ENCODE results near the gene GAP43. TPM values are rescaled to one million over a fixed set of nuclear protein-coding genes. Genes with fewer than 3 reads are reported as not detected.

The GAP43 gene
- total RNA-seq, 6 experiments from 2014 or later, result 0.09 TPM; not detected in 5

GRCh38 chr3:115691964-115692363, 68.7 kb downstream of the GAP43 start:
- no peak for DNase-seq
- H3K36me3 Mint-ChIP-seq (ENCODE audit: low read depth), result no peaks in the 10 kb centered on the region
- no peaks in the 10 kb centered on the region for H3K9me3 Mint-ChIP-seq

GRCh38 chr3:115692887-115693524, 69.7 kb downstream of the GAP43 start:
- DNase-seq, result peak; percentile 67
- H3K4me3 Mint-ChIP-seq, result no peak overlapping the region

More at GRCh38 chr3:115691964-115692363, 68.7 kb downstream of the GAP43 start:
- H3K27ac Mint-ChIP-seq, result no peak overlapping the region
- H3K4me1 Mint-ChIP-seq (ENCODE audit: low read depth), result no peaks in the 10 kb centered on the region; the same call in 1 of the 2 replicates
- H3K27me3 Mint-ChIP-seq (ENCODE audit: insufficient read depth), result peaks cover 4% of the 10 kb centered on the region
- TF ChIP-seq CTCF (IDR thresholded peaks at IDR 0.05), result no peak
- H3K4me3 Mint-ChIP-seq, result no peak overlapping the region

GRCh38 chr3:115693868-115694267, 70.6 kb downstream of the GAP43 start:
- no peaks in the 10 kb centered on the region; the same call in 1 of the 2 replicates for H3K4me1 Mint-ChIP-seq (ENCODE audit: low read depth)
- TF ChIP-seq CTCF (IDR thresholded peaks at IDR 0.05), result no peak
- no peaks in the 10 kb centered on the region for H3K9me3 Mint-ChIP-seq
- no peak overlapping the region for H3K4me3 Mint-ChIP-seq
- H3K36me3 Mint-ChIP-seq (ENCODE audit: low read depth), result no peaks in the 10 kb centered on the region
- H3K27me3 Mint-ChIP-seq (ENCODE audit: insufficient read depth), result peaks cover 4% of the 10 kb centered on the region
- no peak overlapping the region for H3K27ac Mint-ChIP-seq
- no peak for DNase-seq

More at GRCh38 chr3:115692887-115693524, 69.7 kb downstream of the GAP43 start:
- Mint-ChIP-seq H3K9me3 (no peaks in the 10 kb centered on the region), H3K4me1 (ENCODE audit: low read depth) (no peaks in the 10 kb centered on the region; the same call in 1 of the 2 replicates), H3K36me3 (ENCODE audit: low read depth) (no peaks in the 10 kb centered on the region), H3K27ac (no peak overlapping the region), H3K27me3 (ENCODE audit: insufficient read depth) (peaks cover 4% of the 10 kb centered on the region)
- peak; percentile 91 for TF ChIP-seq CTCF (IDR thresholded peaks at IDR 0.05)

GRCh38 chr3:115695090-115695489, 71.8 kb downstream of the GAP43 start:
- H3K9me3 Mint-ChIP-seq, result no peaks in the 10 kb centered on the region
- no peak overlapping the region for H3K4me3 Mint-ChIP-seq
- no peak for TF ChIP-seq CTCF (IDR thresholded peaks at IDR 0.05)
- DNase-seq, result no peak
- no peak overlapping the region for H3K27ac Mint-ChIP-seq
- no peaks in the 10 kb centered on the region; the same call in 1 of the 2 replicates for H3K4me1 Mint-ChIP-seq (ENCODE audit: low read depth)
- H3K36me3 Mint-ChIP-seq (ENCODE audit: low read depth), result no peaks in the 10 kb centered on the region
- peaks cover 4% of the 10 kb centered on the region for H3K27me3 Mint-ChIP-seq (ENCODE audit: insufficient read depth)

- Mint-ChIP-seq H3K36me3 (ENCODE audit: low read depth) (no peaks in the 10 kb centered on the region), H3K27me3 (ENCODE audit: insufficient read depth) (peaks cover 4% of the 10 kb centered on the region), H3K27ac (no peak overlapping the region), H3K4me1 (ENCODE audit: low read depth) (no peaks in the 10 kb centered on the region; the same call in 1 of the 2 replicates), H3K9me3 (no peaks in the 10 kb centered on the region), H3K4me3 (no peak overlapping the region)
- TF ChIP-seq CTCF (IDR thresholded peaks at IDR 0.05), result no peak
- DNase-seq, result no peak
Observed at GRCh38 chr3:115697263-115698053, 74.1 kb downstream of the GAP43 start.
